HepG2 (cell line): ENCODE results near the gene DAO. TPM values are rescaled to one million over a fixed set of nuclear protein-coding genes. Genes with fewer than 3 reads are reported as not detected.
A peak's percentile ranks its signal among the peaks of the same experiment; 100 is the strongest.

Experiments used
- ATAC-seq: fragments of 200-7000 bp; cut with Tn5 transposase; 3 replicates; pipeline ENCODE4 v1.9.1; 2020; ENCODE audit warnings: mild to moderate bottlenecking, moderate library complexity
- BruUV-seq: library from RNA; stranded (reverse); fragments of 400-500 nt; replicated peaks from 2 replicates; lab custom pipeline; 2021; lab: Mats Ljungman, UMichigan
- CTCF ChIA-PET: fragments of 300-600 bp; formaldehyde crosslinking; extraction: SDS; loops from one replicate; lab custom pipeline; 2021; ENCODE audit warnings: low total read pairs, inconsistent platforms, low intra/inter-chr PET ratio; lab: Yijun Ruan, JAX
- POLR2A ChIA-PET: fragments of 350-600 bp; sonication (Branson Sonifier 250); formaldehyde crosslinking; loops from one replicate; lab custom pipeline; 2020; ENCODE audit warnings: antibody characterized with exemption, inconsistent platforms; lab: Yijun Ruan, JAX
- DNase-seq: peaks from one replicate; pipeline ENCODE4 v3.0.0-alpha.2; 2015; ENCODE audit warnings: low spot score
- FAIRE-seq: peaks from 3 replicates; lab custom pipeline; 2011; peaks lifted over from hg19 to GRCh38; lab: Jason Lieb, UNC
- H2AFZ ChIP-seq: one replicate; pipeline ENCODE4 v1.6.1; 2011; ENCODE audit warnings: low read length, inconsistent platforms
- H3K27ac ChIP-seq: fragments of 300-600 bp; 3 replicates; pipeline ENCODE4 v1.8.0; 2011; ENCODE audit warnings: mixed run types, mild to moderate bottlenecking, mixed read lengths, low read length, inconsistent platforms; ENCODE audit not compliant: insufficient read depth; ENCODE audit errors: extremely low read length
- H3K27me3 ChIP-seq, 2 experiments: fragments of 200-600 bp in 1 of 2; 2 replicates in 1 of 2; 3 replicates in 1 of 2; pipeline versions ENCODE4 v1.6.0 to v1.8.0; 2011; ENCODE audit warnings: low read length in 2 of 2, mild to moderate bottlenecking in 2 of 2, moderate library complexity in 2 of 2, inconsistent platforms in 1 of 2; ENCODE audit not compliant: insufficient read depth in 2 of 2, control insufficient read depth in 1 of 2
- H3K36me3 ChIP-seq, 2 experiments: fragments of 200-600 bp in 1 of 2; replicated peaks in 1 of 2; 2 replicates in 1 of 2; 3 replicates in 1 of 2; pipeline versions ENCODE4 v1.5.1 to v1.8.0; 2011; ENCODE audit warnings: low read length in 2 of 2, inconsistent platforms in 1 of 2; ENCODE audit not compliant: insufficient read depth in 2 of 2, control insufficient read depth in 1 of 2
- H3K4me1 ChIP-seq: 2 replicates; pipeline ENCODE4 v1.5.1; 2012; ENCODE audit warnings: low read length, inconsistent platforms; ENCODE audit not compliant: insufficient read depth
- H3K4me2 ChIP-seq: 2 replicates; pipeline ENCODE4 v1.6.0; 2011; ENCODE audit warnings: low read depth, low read length, inconsistent platforms
- H3K4me3 ChIP-seq, 3 experiments: fragments of 200-600 bp in 1 of 3; sonication (generic), shearing (Covaris generic) in 1 of 3; replicated peaks in 1 of 3; 2 replicates each; pipeline ENCODE4 v1.5.1; 2011 to 2016; ENCODE audit warnings: low read length in 3 of 3, inconsistent platforms in 2 of 3, low read depth in 2 of 3, mild to moderate bottlenecking in 2 of 3, control low read depth in 1 of 3, mixed read lengths in 1 of 3; ENCODE audit not compliant: insufficient read depth in 1 of 3
- H3K79me2 ChIP-seq: one replicate; pipeline ENCODE4 v1.6.1; 2011; ENCODE audit warnings: low read length, inconsistent platforms; ENCODE audit not compliant: insufficient read depth
- H3K9ac ChIP-seq: 2 replicates; pipeline ENCODE4 v1.6.0; 2011; ENCODE audit warnings: mild to moderate bottlenecking, low read depth, low read length, inconsistent platforms; ENCODE audit not compliant: insufficient read depth
- H3K9me3 ChIP-seq: 2 replicates; pipeline ENCODE4 v1.5.1; 2012; ENCODE audit warnings: mild to moderate bottlenecking, low read length
- H4K20me1 ChIP-seq: 2 replicates; pipeline ENCODE4 v1.6.0; 2011; ENCODE audit warnings: inconsistent platforms, mild to moderate bottlenecking, low read length, moderate library complexity; ENCODE audit not compliant: insufficient read depth
- AHR ChIP-seq: IDR thresholded peaks from 2 replicates; pipeline ENCODE4 v1.6.1; 2018; ENCODE audit warnings: missing genetic modification reagents, missing compliant biosample characterization
- ASH2L ChIP-seq: fragments of 300-600, 200-600 bp; sonication (generic); IDR thresholded peaks from 2 replicates; pipeline ENCODE4 v1.7.0; 2017; ENCODE audit warnings: low read depth, mild to moderate bottlenecking, moderate library complexity, mixed read lengths, low read length; ENCODE audit not compliant: insufficient read length
- ELF1 ChIP-seq: sonication (generic); formaldehyde crosslinking; IDR thresholded peaks from 2 replicates; pipeline ENCODE4 v1.4.0; 2020; ENCODE audit warnings: missing genetic modification reagents
- FOSL1 ChIP-seq: sonication (generic); formaldehyde crosslinking; IDR thresholded peaks from 2 replicates; pipeline ENCODE4 v1.9.0; 2021; ENCODE audit warnings: missing genetic modification reagents, borderline replicate concordance
- HOXA3 ChIP-seq: sonication (generic); formaldehyde crosslinking; IDR thresholded peaks from 2 replicates; pipeline ENCODE4 v1.5.0; 2020; ENCODE audit warnings: missing genetic modification reagents
- KLF6 ChIP-seq: IDR thresholded peaks from 2 replicates; pipeline ENCODE4 v1.8.0; 2016; ENCODE audit warnings: missing biosample characterization, missing genetic modification reagents
- MAFK ChIP-seq, 2 experiments: IDR thresholded peaks in 1 of 2; conservative IDR thresholded peaks in 1 of 2; 2 replicates each; pipeline ENCODE4 v1.6.1; 2011; ENCODE audit warnings: improper control_type of control experiment in 2 of 2, low read length in 2 of 2
- NAIF1 ChIP-seq: sonication (generic); formaldehyde crosslinking; IDR thresholded peaks from 2 replicates; pipeline ENCODE4 v1.5.0; 2020; ENCODE audit warnings: mild to moderate bottlenecking, missing genetic modification reagents, borderline replicate concordance
- PHF5A ChIP-seq: IDR thresholded peaks from one replicate; pipeline ENCODE4 v1.6.1; 2018; ENCODE audit warnings: low read depth, missing genetic modification reagents; ENCODE audit not compliant: unreplicated experiment
- RAD21 ChIP-seq: fragments of 450-650 bp; formaldehyde crosslinking; IDR thresholded peaks from 2 replicates; pipeline ENCODE4 v1.5.0; 2020; ENCODE audit warnings: mild to moderate bottlenecking
- RCOR2 ChIP-seq: IDR thresholded peaks from 2 replicates; pipeline ENCODE4 v1.6.1; 2016; ENCODE audit warnings: missing biosample characterization, missing genetic modification reagents
- SAFB2 ChIP-seq: sonication (generic); formaldehyde crosslinking; IDR thresholded peaks from 2 replicates; pipeline ENCODE4 v1.5.1; 2020; ENCODE audit warnings: missing genetic modification reagents, low read depth, mild to moderate bottlenecking, borderline replicate concordance
- TEAD3 ChIP-seq: optimal IDR thresholded peaks from 2 replicates; pipeline ENCODE3; 2016; ENCODE audit warnings: borderline replicate concordance
- YEATS4 ChIP-seq: sonication (generic); formaldehyde crosslinking; IDR thresholded peaks from 2 replicates; pipeline ENCODE4 v1.4.0; 2020; ENCODE audit warnings: missing genetic modification reagents, borderline replicate concordance
- ZNF235 ChIP-seq: sonication (generic); formaldehyde crosslinking; IDR thresholded peaks from 2 replicates; pipeline ENCODE4 v1.8.1; 2023; ENCODE audit warnings: mild to moderate bottlenecking, missing genetic modification reagents, borderline replicate concordance
- ZNF256 ChIP-seq: sonication (generic); formaldehyde crosslinking; conservative IDR thresholded peaks from 2 replicates; pipeline ENCODE4 v1.4.0; 2020; ENCODE audit warnings: missing genetic modification reagents
- ZNF615 ChIP-seq: sonication (generic); formaldehyde crosslinking; IDR thresholded peaks from 2 replicates; pipeline ENCODE4 v1.5.0; 2020; ENCODE audit warnings: mild to moderate bottlenecking, missing genetic modification reagents, borderline replicate concordance
- WGBS: methylation state at CpG from one replicate; pipeline ENCODE4 v1.1.6; 2017; ENCODE audit warnings: low lambda C conversion rate; 5-methylcytosine and 5-hydroxymethylcytosine counted together
- in situ Hi-C: cut with HindIII; loops from 2 replicates; pipeline ENCODE4 v1.10.0; 2017; ENCODE audit warnings: low pct_unique_long_range_greater_than_20kb; ENCODE audit not compliant: extremely low pct_ligation_motif_present
- intact Hi-C: fragments of 100-400 bp; cut with micrococcal nuclease; formaldehyde crosslinking; loops from one replicate; pipeline ENCODE4 v1.10.0; 2022; ENCODE audit not compliant: unreplicated experiment
- polyA plus RNA-seq, 8 experiments: library from polyadenylated mRNA; depleted of rRNA in 3 of 8; stranded (reverse) in 7 of 8; unstranded in 1 of 8; fragments of >200 nt; fragmentation: Illumina TruSeq in 4 of 8; extraction: Trizol in 4 of 8; gene quantifications; 2 replicates each; pipeline versions ENCODE4 v1.2.1 to v1.2.3, GENCODE V29; 2011 to 2016; ENCODE audit warnings: low read depth in 4 of 8, missing spikeins in 1 of 8, mixed read lengths in 1 of 8; ENCODE audit not compliant: insufficient read depth in 1 of 8
- total RNA-seq, 5 experiments: library from RNA; depleted of rRNA; stranded (reverse); fragments of >200 nt; fragmentation: Illumina TruSeq; extraction: Trizol; gene quantifications; 2 replicates each; pipeline ENCODE4 v1.2.3, GENCODE V29; 2016; ENCODE audit warnings: low read depth in 1 of 5
- TF ChIP-seq, protein P1 (sequence below): IDR thresholded peaks from 2 replicates; pipeline ENCODE4 v1.6.1; 2016; ENCODE audit warnings: missing compliant biosample characterization, missing genetic modification reagents, borderline replicate concordance
- TF ChIP-seq, protein P2 (sequence below): IDR thresholded peaks from 2 replicates; pipeline ENCODE4 v1.4.0; 2020; ENCODE audit warnings: mild to moderate bottlenecking, missing genetic modification reagents

Gene DAO
- total and polyA plus RNA-seq, 2 of the 13 experiments (the other 11 are each of a cell fraction or from before 2014, with no cell fraction given): 0.34 to 0.82 TPM

DNA sequence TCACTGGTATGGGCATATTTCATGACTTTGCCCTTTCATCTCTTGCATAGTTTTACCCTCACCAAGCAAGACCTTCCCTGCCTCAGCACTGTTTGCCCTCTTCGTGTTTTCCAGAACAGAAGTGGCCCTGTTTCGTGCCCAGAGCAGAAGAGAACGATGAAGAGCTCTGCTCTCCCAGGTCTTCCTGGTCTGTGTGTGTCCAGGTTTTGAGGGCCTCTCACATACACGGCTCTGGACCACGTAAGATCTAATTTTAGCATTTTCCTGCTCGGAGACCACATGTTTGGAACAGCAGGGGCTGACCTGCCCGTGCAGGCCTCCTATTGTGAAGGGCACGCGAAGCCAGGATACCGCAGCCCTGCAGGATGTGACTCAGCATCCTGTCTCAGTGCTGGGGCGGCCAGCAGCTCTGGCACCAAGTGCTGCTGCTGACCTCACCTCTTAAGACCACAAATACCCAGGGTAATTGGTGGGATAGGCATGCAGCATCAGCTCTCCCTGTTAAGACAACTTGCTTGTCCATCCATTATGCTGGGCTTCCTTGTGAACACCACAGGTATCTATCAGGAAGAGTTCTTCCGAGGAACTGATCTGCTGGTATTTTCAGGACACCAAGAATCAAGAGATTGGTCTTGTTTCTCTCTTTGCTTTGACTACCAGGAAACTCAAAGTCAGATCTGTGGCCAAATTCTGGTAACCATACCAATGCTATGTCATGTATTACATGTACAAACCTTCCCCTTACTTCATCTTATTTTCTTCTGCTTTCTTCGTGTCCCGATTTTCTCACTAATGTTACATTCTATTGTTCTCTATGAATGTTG is 41.5 kb upstream of the DAO start:
- H3K4me1 ChIP-seq: peaks cover 27% of the 10 kb centered on the region
- POLR2A ChIA-PET: interaction anchor here (0.8 kb wide), 1 partner anchor 104 kb away, joined by 3 read pairs; no protein-coding TSS in a partner anchor
- H3K36me3 ChIP-seq: peaks cover 8 to 18% of the 10 kb centered on the region in 2 experiments; a peak in 4 of 5 replicates
- peak overlapping the region; percentile 12; the same call in 1 of the 2 replicates for H3K9ac ChIP-seq
- FAIRE-seq (no peak), DNase-seq (peak; percentile 80), ATAC-seq (peak; percentile 77)
- intact Hi-C loops (no loop called here), in situ Hi-C loops (no loop called here)
- BruUV-seq: no TSS peak
- no peaks in the 10 kb centered on the region for H3K27me3 ChIP-seq
- H3K9me3 ChIP-seq: no peaks in the 10 kb centered on the region
- CTCF ChIA-PET: no interaction called here
- H3K79me2 ChIP-seq: no peaks in the 10 kb centered on the region
- no peak overlapping the region for H3K4me3 ChIP-seq
- H4K20me1 ChIP-seq: no peaks in the 10 kb centered on the region
- no peak overlapping the region for H3K4me2 ChIP-seq
- H3K27ac ChIP-seq: peak overlapping the region; percentile 54
- no peak overlapping the region for H2AFZ ChIP-seq
- WGBS: 74% methylated on average over 9 of the region's 14 CpGs
- TF ChIP-seq ZNF235 (CRISPR knock-in tag): no peak
- TF ChIP-seq ASH2L: no peak
- TF ChIP-seq SAFB2: no peak
- peak; percentile 44 for TF ChIP-seq TEAD3 (CRISPR knock-in tag)
- TF ChIP-seq ELF1: no peak
- no peak for TF ChIP-seq KLF6
- TF ChIP-seq, protein P1, sequence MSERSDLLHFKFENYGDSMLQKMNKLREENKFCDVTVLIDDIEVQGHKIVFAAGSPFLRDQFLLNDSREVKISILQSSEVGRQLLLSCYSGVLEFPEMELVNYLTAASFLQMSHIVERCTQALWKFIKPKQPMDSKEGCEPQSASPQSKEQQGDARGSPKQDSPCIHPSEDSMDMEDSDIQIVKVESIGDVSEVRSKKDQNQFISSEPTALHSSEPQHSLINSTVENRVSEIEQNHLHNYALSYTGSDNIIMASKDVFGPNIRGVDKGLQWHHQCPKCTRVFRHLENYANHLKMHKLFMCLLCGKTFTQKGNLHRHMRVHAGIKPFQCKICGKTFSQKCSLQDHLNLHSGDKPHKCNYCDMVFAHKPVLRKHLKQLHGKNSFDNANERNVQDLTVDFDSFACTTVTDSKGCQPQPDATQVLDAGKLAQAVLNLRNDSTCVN (CRISPR knock-in tag): no peak
- no peak for TF ChIP-seq NAIF1 (CRISPR knock-in tag)
- TF ChIP-seq YEATS4 (CRISPR knock-in tag): no peak
- no peak for TF ChIP-seq ZNF256 (CRISPR knock-in tag)
- TF ChIP-seq ZNF615 (CRISPR knock-in tag): no peak
- peak; percentile 34; the same call in 1 of the 2 replicates for TF ChIP-seq FOSL1 (CRISPR knock-in tag)
- TF ChIP-seq, protein P2, sequence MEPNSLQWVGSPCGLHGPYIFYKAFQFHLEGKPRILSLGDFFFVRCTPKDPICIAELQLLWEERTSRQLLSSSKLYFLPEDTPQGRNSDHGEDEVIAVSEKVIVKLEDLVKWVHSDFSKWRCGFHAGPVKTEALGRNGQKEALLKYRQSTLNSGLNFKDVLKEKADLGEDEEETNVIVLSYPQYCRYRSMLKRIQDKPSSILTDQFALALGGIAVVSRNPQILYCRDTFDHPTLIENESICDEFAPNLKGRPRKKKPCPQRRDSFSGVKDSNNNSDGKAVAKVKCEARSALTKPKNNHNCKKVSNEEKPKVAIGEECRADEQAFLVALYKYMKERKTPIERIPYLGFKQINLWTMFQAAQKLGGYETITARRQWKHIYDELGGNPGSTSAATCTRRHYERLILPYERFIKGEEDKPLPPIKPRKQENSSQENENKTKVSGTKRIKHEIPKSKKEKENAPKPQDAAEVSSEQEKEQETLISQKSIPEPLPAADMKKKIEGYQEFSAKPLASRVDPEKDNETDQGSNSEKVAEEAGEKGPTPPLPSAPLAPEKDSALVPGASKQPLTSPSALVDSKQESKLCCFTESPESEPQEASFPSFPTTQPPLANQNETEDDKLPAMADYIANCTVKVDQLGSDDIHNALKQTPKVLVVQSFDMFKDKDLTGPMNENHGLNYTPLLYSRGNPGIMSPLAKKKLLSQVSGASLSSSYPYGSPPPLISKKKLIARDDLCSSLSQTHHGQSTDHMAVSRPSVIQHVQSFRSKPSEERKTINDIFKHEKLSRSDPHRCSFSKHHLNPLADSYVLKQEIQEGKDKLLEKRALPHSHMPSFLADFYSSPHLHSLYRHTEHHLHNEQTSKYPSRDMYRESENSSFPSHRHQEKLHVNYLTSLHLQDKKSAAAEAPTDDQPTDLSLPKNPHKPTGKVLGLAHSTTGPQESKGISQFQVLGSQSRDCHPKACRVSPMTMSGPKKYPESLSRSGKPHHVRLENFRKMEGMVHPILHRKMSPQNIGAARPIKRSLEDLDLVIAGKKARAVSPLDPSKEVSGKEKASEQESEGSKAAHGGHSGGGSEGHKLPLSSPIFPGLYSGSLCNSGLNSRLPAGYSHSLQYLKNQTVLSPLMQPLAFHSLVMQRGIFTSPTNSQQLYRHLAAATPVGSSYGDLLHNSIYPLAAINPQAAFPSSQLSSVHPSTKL: peak; percentile 37
- TF ChIP-seq HOXA3 (CRISPR knock-in tag): no peak; the same call in 1 of the 2 replicates
- TF ChIP-seq RCOR2 (CRISPR knock-in tag): peak; percentile 42; the same call in 1 of the 2 replicates
- TF ChIP-seq AHR: peak; percentile 59; the same call in 1 of the 2 replicates
- TF ChIP-seq MAFK (conservative IDR thresholded peaks at IDR 0.05 in 1 of 2, IDR thresholded peaks at IDR 0.05 in 1 of 2; ENCODE audit: low read length in 2 of 2): 0 out of 4 replicates have a peak, but pooled peaks of 1 of the 2 experiments have one; percentile 25
- no peak for TF ChIP-seq RAD21 (CRISPR knock-in tag)
- no peak for TF ChIP-seq PHF5A (CRISPR knock-in tag)
